GM18951 (cell line): ENCODE results near the gene TLE6.

Source experiments
- POLR2A ChIP-seq: IDR thresholded peaks from 4 replicates; pipeline ENCODE4 v1.6.1; 2011; ENCODE audit warnings: mild to moderate bottlenecking; ENCODE audit not compliant: insufficient read length, insufficient read depth; ENCODE audit errors: extremely low read depth
- in situ Hi-C: fragments of 300-500 bp; cut with MboI; formaldehyde crosslinking; loops from one replicate; pipeline ENCODE4 v1.12.0; 2022; ENCODE audit warnings: low sequenced_read_pairs, mixed read lengths, inconsistent platforms; ENCODE audit not compliant: unreplicated experiment

TLE6 gene

GRCh38 chr19:3019211-3019854 lies 42.0 kb downstream of the TLE6 start:
- in situ Hi-C loops, result no loop called here
- TF ChIP-seq POLR2A, result no peak

DNA sequence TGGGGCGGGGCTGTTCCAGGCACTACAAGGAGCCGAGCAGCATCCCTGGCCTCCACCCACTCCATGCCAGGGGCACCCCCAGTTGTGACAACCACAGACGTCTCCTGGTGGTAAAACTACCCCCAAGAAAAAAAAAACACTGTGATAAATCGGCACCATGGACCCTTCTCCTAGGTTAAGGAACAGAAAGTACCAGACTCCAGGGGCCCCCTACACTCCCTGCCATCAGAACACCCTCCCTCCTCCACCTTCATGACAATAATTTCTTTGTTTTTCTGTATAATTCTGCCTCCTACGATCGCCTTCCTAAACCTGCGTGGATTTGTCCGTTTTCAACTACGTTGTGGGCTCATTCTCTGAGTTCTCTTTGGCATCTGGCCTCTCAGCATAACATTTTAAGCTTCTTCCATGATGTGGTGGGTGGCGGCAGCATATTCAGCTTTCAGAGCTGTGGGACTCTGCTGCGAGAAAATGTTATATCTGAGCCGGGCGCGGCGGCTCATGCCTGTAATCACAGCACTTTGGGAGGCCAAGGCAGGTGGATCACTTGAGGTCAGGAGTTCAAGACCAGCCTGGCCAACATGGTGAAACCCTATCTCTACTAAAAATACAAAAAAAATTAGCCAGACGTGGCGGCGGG lies 43.1 kb downstream of the TLE6 start:
- in situ Hi-C loops, result no loop called here
- TF ChIP-seq POLR2A, result no peak

GRCh38 chr19:3024509-3024869 lies 47.1 kb downstream of the TLE6 start:
- no peak for TF ChIP-seq POLR2A
- in situ Hi-C loops, result no loop called here

GRCh38 chr19:3024870-3025548 lies 47.6 kb downstream of the TLE6 start:
- in situ Hi-C loops, result no loop called here
- TF ChIP-seq POLR2A, result no peak

- no peak for TF ChIP-seq POLR2A
- in situ Hi-C loops, result no loop called here
Measured at GRCh38 chr19:3025549-3025886, 48.2 kb downstream of the TLE6 start.

DNA sequence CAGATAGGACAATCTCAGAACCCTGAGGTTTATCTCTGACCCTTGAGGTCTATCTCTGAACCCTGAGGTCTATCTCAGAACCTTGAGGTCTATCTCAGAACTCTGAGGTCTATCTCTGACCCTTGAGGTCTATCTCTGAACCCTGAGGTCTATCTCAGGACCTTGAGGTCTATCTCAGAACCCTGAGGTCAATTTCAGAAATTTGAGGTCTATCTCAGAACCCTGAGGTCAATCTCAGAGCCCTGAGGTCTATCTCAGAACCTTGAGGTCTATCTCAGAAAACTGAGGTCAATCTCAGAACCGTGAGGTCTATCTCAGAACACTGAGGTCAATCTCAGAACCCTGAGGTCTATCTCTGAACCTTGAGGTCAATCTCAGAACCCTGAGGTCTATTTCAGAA lies 49.4 kb downstream of the TLE6 start:
- in situ Hi-C loops, result no loop called here
- no peak for TF ChIP-seq POLR2A

DNA sequence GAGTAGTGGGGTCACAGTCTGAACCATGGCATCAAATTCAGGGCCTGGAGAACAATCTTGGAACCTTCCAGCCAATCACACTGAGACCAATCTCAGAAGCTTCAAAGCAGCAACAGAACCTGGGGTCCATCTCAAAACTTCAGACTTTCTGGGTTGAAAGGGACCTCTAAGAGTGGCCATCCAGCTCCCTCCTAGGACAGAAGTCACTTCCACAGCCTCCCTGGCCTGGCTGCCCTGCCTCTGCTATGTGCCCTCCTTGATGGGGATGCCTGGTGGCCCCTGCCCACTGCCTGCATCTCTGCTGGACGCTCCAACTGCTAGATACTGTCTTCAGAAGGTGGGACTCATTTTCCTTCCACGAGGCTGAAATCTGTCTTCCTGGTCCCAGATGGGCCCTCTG lies 49.9 kb downstream of the TLE6 start:
- no peak for TF ChIP-seq POLR2A
- in situ Hi-C loops, result no loop called here

- TF ChIP-seq POLR2A, result no peak
- in situ Hi-C loops, result no loop called here
Measured at GRCh38 chr19:3027981-3028304, 50.6 kb downstream of the TLE6 start.

DNA sequence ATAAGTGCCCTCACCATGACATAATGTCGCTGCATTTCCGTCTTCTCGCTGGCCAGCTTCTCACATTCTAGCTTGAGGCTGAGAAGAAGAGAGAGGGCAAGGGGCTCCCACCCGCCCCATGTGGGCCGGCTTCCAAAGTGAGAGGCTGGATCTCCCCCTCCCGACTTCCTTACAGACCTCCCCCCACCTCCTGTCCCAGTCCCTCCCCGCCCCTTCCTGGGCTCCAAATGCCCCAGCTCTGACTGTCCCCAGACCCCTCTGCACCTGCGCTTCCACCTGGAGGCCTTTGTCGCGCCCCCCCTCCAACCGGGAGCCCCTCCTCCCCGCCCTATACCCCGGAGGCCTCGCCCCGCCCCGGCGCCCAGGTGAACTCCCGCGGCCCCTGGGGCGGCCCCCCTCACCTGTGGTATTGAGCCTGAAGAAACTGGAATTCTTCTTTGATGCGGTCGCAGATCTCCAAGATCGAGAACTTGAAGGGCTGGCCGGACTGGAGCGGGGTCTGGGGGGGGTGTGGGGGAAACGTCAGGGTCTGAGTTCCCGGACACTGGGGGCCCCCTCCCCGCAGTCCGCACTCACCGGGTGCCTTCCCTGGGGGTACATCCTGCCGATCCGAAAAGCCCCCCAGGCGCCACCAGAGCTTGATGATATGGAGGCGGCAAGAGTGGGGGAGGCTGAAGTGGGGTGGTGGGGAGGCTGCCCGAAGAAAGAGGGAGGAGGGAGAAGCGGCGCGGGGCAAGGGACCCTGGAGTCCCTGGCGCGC lies 51.1 kb downstream of the TLE6 start:
- TF ChIP-seq POLR2A, result no peak
- in situ Hi-C loops, result no loop called here

GRCh38 chr19:3029065-3029923 lies 51.9 kb downstream of the TLE6 start, which contains the start of gene TLE2:
Gene TLE2 (minus strand): TSS chr19:3029280. CDS start chr19:3028904, 376 bp downstream.
- TF ChIP-seq POLR2A, result no peak
- in situ Hi-C loops, result no loop called here

GRCh38 chr19:3031607-3031867 lies 54.2 kb downstream of the TLE6 start:
- TF ChIP-seq POLR2A, result no peak
- in situ Hi-C loops, result no loop called here

DNA sequence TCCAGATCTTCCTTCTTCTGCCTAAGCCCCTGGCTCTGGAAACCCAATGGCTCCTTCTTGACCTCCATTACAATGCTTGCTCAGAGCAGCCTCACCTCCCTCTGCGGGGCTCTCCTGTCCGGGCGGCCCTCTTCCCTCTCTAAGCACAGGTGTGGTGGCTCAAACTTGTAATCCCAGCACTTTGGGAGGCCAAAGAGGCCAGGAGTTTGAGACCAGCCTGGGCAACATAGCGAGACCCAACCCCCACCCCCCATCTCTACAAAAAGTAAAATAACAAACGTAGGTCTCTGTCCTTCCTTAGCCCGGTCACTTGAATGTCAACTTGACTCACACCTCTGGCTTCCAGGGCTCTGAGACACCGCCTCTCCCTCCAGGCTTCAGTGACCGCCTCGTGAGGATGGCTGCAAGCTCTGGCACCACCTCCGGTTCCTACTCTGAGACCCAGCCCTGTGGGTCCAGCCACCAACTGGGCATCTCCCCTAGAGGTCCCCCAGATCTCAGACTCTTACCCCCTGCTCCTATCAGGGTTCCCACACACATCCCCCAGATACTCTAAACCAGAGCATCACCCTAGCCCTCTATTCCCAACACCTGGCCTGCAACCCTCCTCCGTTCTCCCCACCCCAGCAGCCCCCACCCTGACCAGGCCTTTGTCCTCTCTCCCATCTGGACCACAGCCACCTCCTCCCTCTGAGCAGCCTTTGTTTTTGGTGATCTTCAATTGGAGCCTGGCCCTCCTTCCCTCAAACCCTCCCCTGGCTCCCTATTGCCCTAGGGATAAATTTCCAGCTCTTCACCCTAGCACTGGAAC lies 56.4 kb downstream of the TLE6 start:
- no peak for TF ChIP-seq POLR2A
- in situ Hi-C loops, result no loop called here
